Body of pancreas (tissue), 4 donors: ENCODE measurements around the gene KIF3B.

Source experiments
- POLR2A ChIP-seq, 3 donors: fragments of 450-650 bp; IDR thresholded peaks; one replicate each; pipeline ENCODE4 v1.6.1; 2016; ENCODE audit warnings: antibody characterized with exemption in 3 of 3, mild to moderate bottlenecking in 2 of 3
- TF ChIP-seq, protein P1 (sequence below), 7 experiments: fragments of 450-650 bp in 4 of 7; fragments of 200-600 bp in 3 of 7; sonication (generic) in 3 of 7; IDR thresholded peaks; one replicate each; pipeline ENCODE4 v1.5.1; 2016 to 2019; ENCODE audit warnings: antibody characterized with exemption in 7 of 7

DNA sequence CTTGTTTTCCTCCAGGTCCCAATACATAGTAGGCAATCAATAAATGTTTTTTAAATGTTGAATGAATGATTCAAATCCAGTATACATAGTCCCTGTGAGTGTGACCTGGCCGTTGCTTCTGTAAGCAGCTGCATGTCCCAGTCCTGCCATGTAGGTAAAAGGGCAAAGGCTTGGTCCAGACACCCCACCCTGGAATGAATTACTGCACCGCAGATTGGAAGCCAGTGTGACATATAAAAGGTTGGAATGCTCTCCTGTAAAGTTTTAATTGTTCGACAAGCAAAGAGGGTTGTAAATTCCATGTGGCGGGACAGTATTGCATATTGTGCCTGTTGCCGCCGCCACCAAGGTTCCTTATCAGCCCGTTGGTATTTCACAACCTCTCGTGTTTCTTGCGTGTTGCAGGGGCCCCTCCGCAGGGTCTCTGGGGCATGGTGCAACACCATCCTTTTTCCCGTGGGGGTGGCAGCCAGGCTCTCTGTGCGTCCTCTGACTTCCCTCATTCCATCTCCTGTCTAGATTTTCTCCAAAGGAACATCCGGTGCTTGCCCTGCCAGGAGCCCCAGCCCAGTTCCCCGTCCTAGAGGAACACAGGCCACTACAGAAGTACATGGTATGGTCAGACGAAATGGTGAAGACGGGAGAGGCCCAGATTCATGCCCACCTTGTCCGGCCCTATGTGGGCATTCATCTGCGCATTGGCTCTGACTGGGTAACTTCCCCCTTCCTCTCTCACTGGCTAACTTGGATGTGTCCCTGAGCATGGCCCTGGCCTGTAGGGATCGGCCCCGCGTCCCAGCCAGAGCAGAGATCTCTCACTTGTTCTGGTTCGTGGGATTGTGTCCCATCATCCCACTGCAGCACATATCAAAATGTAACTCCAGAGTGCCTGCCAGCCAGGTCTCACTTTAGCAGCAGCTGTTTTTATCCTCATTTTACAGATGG, 49.4 kb upstream of the KIF3B start:
- TF ChIP-seq, protein P1, sequence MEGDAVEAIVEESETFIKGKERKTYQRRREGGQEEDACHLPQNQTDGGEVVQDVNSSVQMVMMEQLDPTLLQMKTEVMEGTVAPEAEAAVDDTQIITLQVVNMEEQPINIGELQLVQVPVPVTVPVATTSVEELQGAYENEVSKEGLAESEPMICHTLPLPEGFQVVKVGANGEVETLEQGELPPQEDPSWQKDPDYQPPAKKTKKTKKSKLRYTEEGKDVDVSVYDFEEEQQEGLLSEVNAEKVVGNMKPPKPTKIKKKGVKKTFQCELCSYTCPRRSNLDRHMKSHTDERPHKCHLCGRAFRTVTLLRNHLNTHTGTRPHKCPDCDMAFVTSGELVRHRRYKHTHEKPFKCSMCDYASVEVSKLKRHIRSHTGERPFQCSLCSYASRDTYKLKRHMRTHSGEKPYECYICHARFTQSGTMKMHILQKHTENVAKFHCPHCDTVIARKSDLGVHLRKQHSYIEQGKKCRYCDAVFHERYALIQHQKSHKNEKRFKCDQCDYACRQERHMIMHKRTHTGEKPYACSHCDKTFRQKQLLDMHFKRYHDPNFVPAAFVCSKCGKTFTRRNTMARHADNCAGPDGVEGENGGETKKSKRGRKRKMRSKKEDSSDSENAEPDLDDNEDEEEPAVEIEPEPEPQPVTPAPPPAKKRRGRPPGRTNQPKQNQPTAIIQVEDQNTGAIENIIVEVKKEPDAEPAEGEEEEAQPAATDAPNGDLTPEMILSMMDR (IDR thresholded peaks at IDR 0.05): no peak
- peak in 1 of 3 donors; percentile 18 for TF ChIP-seq POLR2A (IDR thresholded peaks at IDR 0.05)
